H54 (cell line): ENCODE data around the gene CCDC85C.

Experiments used
- DNase-seq: peaks from one replicate; pipeline ENCODE4 v3.0.0; 2011; ENCODE audit warnings: low spot score, mixed read lengths; ENCODE audit not compliant: insufficient read length
- FAIRE-seq: peaks from 3 replicates; lab custom pipeline; 2011; peaks lifted over from hg19 to GRCh38; lab: Jason Lieb, UNC
- POLR2A ChIP-seq: IDR thresholded peaks from 2 replicates; pipeline ENCODE4 v1.6.1; 2011; ENCODE audit warnings: low read depth, mild to moderate bottlenecking, low read length

CCDC85C gene

GRCh38 chr14:99509871-99510555, 94.0 kb downstream of the CCDC85C start:
- no peak for DNase-seq
- no peak for TF ChIP-seq POLR2A
- FAIRE-seq: no peak

GRCh38 chr14:99508896-99509629, 94.9 kb downstream of the CCDC85C start:
- DNase-seq (no peak), FAIRE-seq (no peak)
- no peak for TF ChIP-seq POLR2A

- DNase-seq (no peak), FAIRE-seq (no peak)
- no peak for TF ChIP-seq POLR2A
Observed at GRCh38 chr14:99507860-99508640, 96.0 kb downstream of the CCDC85C start.

- TF ChIP-seq POLR2A: no peak
- DNase-seq: no peak
- FAIRE-seq: no peak
Observed at GRCh38 chr14:99506276-99506675, 97.7 kb downstream of the CCDC85C start.

GRCh38 chr14:99505089-99505488, 98.9 kb downstream of the CCDC85C start:
- FAIRE-seq: no peak
- TF ChIP-seq POLR2A: no peak

GRCh38 chr14:99503848-99504453, 100.1 kb downstream of the CCDC85C start:
- DNase-seq (no peak), FAIRE-seq (no peak)
- TF ChIP-seq POLR2A: no peak

More at GRCh38 chr14:99505089-99505488, 98.9 kb downstream of the CCDC85C start:
- no peak for DNase-seq

- TF ChIP-seq POLR2A: no peak
- DNase-seq (no peak), FAIRE-seq (no peak)
Observed at GRCh38 chr14:99502989-99503421, 101.0 kb downstream of the CCDC85C start.

- FAIRE-seq (no peak), DNase-seq (no peak)
- no peak for TF ChIP-seq POLR2A
Observed at GRCh38 chr14:99497894-99498293, 106.1 kb downstream of the CCDC85C start.

- peak; percentile 41 for FAIRE-seq
- no peak for TF ChIP-seq POLR2A
- DNase-seq: no peak
Observed at GRCh38 chr14:99497341-99497740, 106.7 kb downstream of the CCDC85C start.

GRCh38 chr14:99484106-99484505, 119.9 kb downstream of the CCDC85C start:
- no peak for TF ChIP-seq POLR2A
- no peak for DNase-seq
- FAIRE-seq: peak; percentile 41

GRCh38 chr14:99481745-99482099, 122.3 kb downstream of the CCDC85C start:
- DNase-seq (no peak), FAIRE-seq (no peak)
- TF ChIP-seq POLR2A: no peak

GRCh38 chr14:99480917-99481744, 122.9 kb downstream of the CCDC85C start, which contains the start of gene CCNK:
Gene CCNK (plus strand): TSS chr14:99481409. CDS start chr14:99492678, 11,269 bp downstream.
- peak; percentile 83 for TF ChIP-seq POLR2A
- FAIRE-seq: peak; percentile 98
- peak; percentile 96 for DNase-seq
